Measurements from ENCODE around the gene MRPL54.

The MRPL54 gene

GRCh38 chr19:3785938-3786824 is 23.7 kb downstream of the MRPL54 start, which contains the start of gene MATK:
TSS of gene MATK (minus strand) at chr19:3786381. CDS start at chr19:3785135, 1,246 bp downstream.
- FAIRE-seq: no peak

DNA sequence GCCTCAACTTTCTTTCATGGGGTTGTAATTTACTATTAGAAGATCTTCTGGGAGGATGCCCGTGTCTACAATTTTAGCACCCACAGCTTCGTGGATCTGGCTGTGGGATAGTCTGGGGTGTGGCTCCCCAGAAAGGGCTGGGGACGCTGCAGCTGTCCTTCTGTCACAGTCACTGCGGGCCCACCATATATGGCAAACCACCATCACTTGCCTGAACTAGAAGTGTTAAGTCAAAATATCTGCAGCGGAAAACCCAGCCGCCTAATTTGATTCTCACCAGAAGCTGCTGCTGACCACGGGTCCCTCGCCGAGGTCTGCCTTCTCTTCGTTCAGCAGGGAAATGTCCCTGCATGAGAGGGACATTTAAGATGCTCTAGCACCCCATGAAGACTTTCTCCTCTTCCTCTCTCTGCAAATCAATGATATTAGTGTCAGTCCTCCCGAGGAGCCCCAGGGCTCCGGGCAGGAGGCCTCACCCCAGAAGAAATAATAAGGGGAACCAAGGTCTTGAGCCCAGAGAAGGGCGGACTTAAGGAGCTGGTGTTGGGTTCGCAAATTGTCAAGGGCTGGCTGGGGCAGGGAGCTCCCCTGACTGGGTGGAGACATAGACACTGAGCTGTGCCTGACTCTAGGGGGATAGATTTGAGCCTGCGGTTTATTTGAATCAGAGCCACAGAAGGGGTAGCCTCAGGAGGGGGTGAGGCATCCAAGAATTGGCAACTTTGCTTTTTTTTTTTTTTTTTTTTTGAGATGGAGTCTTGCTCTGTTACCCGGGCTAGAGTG is 26.7 kb downstream of the MRPL54 start:
- no peak for FAIRE-seq

DNA sequence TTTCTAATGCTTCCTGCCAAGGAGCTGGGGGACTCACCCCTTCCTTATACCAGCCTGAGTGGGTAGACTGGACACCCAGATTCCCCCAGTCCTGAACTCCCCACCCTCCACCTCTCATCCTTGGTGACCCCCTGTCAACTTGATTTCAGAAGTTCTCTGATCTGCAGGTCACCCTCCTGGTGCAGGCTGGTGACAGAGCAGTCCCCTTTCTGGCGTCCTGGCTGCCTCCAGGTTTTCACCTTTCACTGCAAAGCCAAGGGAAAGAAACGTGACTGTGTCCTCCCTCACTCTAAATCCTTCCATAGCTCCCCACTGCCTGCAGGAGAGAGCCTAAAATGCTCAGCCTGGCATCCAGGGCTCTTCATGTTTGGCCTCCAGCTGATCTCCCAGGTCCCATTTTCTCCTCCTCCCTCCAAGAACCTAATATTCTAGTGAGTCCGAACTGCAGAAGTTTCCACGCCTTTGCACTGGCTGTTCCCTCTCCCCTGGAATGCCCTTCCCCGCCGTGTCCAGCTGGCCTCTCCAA is 27.8 kb downstream of the MRPL54 start:
- FAIRE-seq: no peak

DNA sequence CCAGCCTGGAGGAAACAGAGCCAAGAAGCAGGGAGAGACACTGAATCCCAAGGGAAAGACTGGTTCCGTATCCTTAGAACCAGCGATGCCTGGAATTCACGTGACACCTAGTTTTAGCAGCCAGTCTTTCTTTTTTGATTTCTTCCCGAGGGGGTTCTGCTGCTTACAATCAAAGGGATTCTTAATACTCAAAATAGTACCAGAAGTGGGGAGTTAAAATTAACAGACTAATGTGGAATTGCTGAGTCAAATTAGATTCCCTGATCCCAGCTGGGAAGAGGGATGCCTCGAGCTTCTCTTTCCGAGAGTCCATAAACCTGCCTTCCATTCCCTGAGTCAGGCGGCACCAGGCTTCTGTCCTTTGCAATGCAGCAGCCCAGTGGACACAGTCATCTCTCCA is 28.5 kb downstream of the MRPL54 start:
- FAIRE-seq: no peak

DNA sequence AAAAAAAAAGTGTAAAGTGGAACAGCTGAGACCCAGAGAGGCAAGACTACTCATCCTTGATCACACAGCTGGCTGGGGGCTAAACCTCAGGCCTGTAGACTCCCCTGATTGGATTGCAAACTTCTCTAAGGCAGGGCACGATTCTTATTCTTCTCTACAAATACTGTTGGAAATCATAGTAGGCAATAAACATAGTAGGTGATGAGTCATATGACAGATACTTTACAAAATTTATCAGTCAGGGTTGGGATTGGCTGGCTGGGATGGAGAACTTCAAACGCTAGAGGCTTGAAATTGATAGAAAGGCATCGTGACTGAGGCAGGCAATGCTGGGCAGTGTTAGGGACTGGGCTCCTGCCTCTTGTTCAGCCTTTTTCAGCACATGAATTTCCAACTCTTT is 29.6 kb downstream of the MRPL54 start:
- FAIRE-seq: no peak

DNA sequence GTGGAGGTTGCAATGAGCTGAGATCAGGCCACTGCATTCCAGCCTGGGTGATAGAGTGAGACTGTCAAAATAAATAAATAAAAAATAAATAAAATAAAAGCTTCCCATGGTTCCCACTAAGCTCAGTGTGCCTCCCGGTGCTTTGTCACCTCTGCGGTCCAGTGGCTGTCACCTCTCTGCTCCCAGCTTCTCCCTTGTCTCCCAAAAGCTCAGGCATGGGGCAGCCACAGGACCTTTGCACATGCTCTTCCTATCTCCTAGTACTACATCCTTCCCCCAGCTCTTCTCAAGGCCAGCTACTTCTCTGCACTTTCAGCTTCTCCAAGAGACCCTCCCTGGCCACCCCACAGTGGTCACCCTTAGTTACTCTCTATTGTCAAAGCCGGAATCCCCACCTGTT is 31.3 kb downstream of the MRPL54 start:
- FAIRE-seq: no peak

- FAIRE-seq: no peak
These were observed 33.9 kb downstream of the MRPL54 start for GRCh38 chr19:3796358-3796757.

- FAIRE-seq: no peak
These were observed 35.7 kb downstream of the MRPL54 start for GRCh38 chr19:3798137-3798536.

DNA sequence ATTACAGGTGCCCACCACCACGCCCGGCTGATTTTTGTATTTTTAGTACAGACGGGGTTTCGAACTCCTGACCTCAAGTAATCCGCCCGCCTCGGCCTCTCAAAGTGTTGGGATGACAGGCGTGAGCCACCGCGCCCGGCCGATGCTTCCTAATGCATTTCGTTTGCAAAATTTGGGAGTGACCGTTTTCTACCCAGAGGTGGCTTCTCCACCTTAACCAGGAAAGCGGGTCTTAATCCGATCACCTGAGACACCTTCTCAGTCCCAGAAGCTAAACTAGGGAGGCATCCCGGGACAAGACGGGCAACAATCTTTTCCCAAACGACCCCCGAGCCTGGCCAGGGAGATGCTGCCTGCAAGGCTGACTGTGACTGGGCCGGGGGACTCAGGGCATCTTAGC is 38.5 kb downstream of the MRPL54 start:
- FAIRE-seq: no peak

- FAIRE-seq: no peak
These were observed 39.1 kb downstream of the MRPL54 start for GRCh38 chr19:3801412-3802096.

- FAIRE-seq: no peak
These were observed 40.8 kb downstream of the MRPL54 start for GRCh38 chr19:3803114-3803888.

DNA sequence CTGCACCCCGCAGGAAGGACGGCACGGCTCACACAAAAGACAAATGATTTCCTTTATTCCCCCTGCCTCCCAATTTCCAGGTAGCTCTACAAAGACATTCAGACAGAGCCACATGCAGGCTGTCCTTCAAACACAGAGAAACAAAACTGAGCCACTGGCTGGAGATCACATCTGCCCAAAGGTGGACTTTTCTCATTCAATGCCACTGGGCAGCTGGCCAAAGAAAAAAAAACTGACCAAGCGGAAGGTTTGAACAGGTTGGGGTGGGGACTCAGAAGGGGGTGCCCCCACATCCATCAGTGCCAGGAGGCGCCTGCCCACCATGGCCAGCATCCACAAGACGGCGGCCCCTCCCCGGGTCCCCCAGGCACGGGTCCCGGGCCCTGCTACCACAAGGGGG is 41.5 kb downstream of the MRPL54 start:
- FAIRE-seq: no peak

GRCh38 chr19:3804429-3804828 is 41.9 kb downstream of the MRPL54 start:
- FAIRE-seq: no peak

- no peak for FAIRE-seq
These were observed 43.4 kb downstream of the MRPL54 start for GRCh38 chr19:3805859-3806258.

GRCh38 chr19:3807131-3807480 is 44.6 kb downstream of the MRPL54 start:
- no peak for FAIRE-seq

GRCh38 chr19:3807574-3808354 is 45.3 kb downstream of the MRPL54 start:
- no peak for FAIRE-seq

GRCh38 chr19:3808420-3809143 is 46.1 kb downstream of the MRPL54 start:
- FAIRE-seq: no peak

- no peak for FAIRE-seq
These were observed 47.6 kb downstream of the MRPL54 start for GRCh38 chr19:3809881-3810707.

GRCh38 chr19:3810708-3811355 is 48.4 kb downstream of the MRPL54 start:
- no peak for FAIRE-seq
